IMR-90 (cell line): ENCODE data around the gene VEGFC. TPM values are rescaled to one million over a fixed set of nuclear protein-coding genes. Genes with fewer than 3 reads are reported as not detected.

Experiments used
- ATAC-seq: fragments of 200-7000 bp; cut with Tn5 transposase; 2 replicates; pipeline ENCODE4 v1.9.1; 2020; ENCODE audit warnings: low read depth, mild to moderate bottlenecking, moderate library complexity
- BruUV-seq: library from RNA; stranded (reverse); fragments of 400-500 nt; replicated peaks from 2 replicates; lab custom pipeline; 2021; lab: Mats Ljungman, UMichigan
- CTCF ChIA-PET: fragments of 300-600 bp; formaldehyde crosslinking; extraction: SDS; loops from one replicate; lab custom pipeline; 2021; ENCODE audit warnings: antibody characterized with exemption; lab: Yijun Ruan, JAX
- POLR2A ChIA-PET: fragments of 300-600 bp; sonication (Branson Sonifier 250); formaldehyde crosslinking; loops from one replicate; lab custom pipeline; 2022; ENCODE audit warnings: antibody characterized with exemption; ENCODE audit not compliant: unreplicated experiment; lab: Charles Lee
- DNase-seq: peaks from one replicate; pipeline ENCODE4 v3.0.0; 2013
- H2AFZ ChIP-seq: replicated peaks from 2 replicates; pipeline ENCODE3; 2013; ENCODE audit warnings: low read length, mild to moderate bottlenecking; ENCODE audit not compliant: poor library complexity
- H2AK5ac ChIP-seq: 2 replicates; pipeline ENCODE4 v1.6.1; 2013; ENCODE audit warnings: low read depth, low read length, inconsistent platforms
- H2AK9ac ChIP-seq: replicated peaks from 2 replicates; pipeline ENCODE3; 2013; ENCODE audit warnings: mild to moderate bottlenecking, low read depth, low read length, moderate library complexity; ENCODE audit not compliant: poor library complexity
- H2BK120ac ChIP-seq: 2 replicates; pipeline ENCODE4 v1.6.1; 2013; ENCODE audit warnings: low read depth, low read length, inconsistent platforms
- H2BK15ac ChIP-seq: 3 replicates; pipeline ENCODE4 v1.6.1; 2013; ENCODE audit warnings: low read depth, low read length, inconsistent platforms
- H2BK20ac ChIP-seq: 2 replicates; pipeline ENCODE4 v1.6.1; 2013; ENCODE audit warnings: low read depth, mild to moderate bottlenecking, inconsistent platforms, low read length, moderate library complexity
- H2BK5ac ChIP-seq: 2 replicates; pipeline ENCODE4 v1.6.1; 2013; ENCODE audit warnings: mild to moderate bottlenecking, low read depth, low read length, inconsistent platforms; ENCODE audit not compliant: poor library complexity, severe bottlenecking
- H3K14ac ChIP-seq: replicated peaks from 2 replicates; pipeline ENCODE4 v1.6.1; 2013; ENCODE audit warnings: low read depth, low read length, inconsistent platforms
- H3K18ac ChIP-seq: 2 replicates; pipeline ENCODE4 v1.6.1; 2013; ENCODE audit warnings: low read depth, low read length, control low read depth
- H3K23ac ChIP-seq: 2 replicates; pipeline ENCODE4 v1.6.1; 2013; ENCODE audit warnings: low read depth, low read length, inconsistent platforms
- H3K27ac ChIP-seq: 2 replicates; pipeline ENCODE4 v1.5.1; 2013; ENCODE audit warnings: mild to moderate bottlenecking, control low read depth, low read length; ENCODE audit not compliant: insufficient read depth
- H3K27me3 ChIP-seq: 2 replicates; pipeline ENCODE4 v1.6.1; 2013; ENCODE audit warnings: low read length; ENCODE audit not compliant: control insufficient read depth, insufficient read depth
- H3K36me3 ChIP-seq: 2 replicates; pipeline ENCODE4 v1.6.1; 2013; ENCODE audit warnings: low read length, mixed read lengths; ENCODE audit not compliant: control insufficient read depth, insufficient read depth
- H3K4ac ChIP-seq: 2 replicates; pipeline ENCODE4 v1.6.1; 2013; ENCODE audit warnings: low read depth, low read length, inconsistent platforms
- H3K4me1 ChIP-seq: 2 replicates; pipeline ENCODE4 v1.6.1; 2013; ENCODE audit warnings: low read length, mixed read lengths; ENCODE audit not compliant: control insufficient read depth, insufficient read depth
- H3K4me2 ChIP-seq: 2 replicates; pipeline ENCODE4 v1.6.1; 2013; ENCODE audit warnings: low read depth, mild to moderate bottlenecking, control low read depth, low read length, moderate library complexity
- H3K4me3 ChIP-seq: 2 replicates; pipeline ENCODE4 v1.5.1; 2013; ENCODE audit warnings: low read depth, mild to moderate bottlenecking, control low read depth, low read length, moderate library complexity; ENCODE audit not compliant: insufficient read depth
- H3K56ac ChIP-seq: 2 replicates; pipeline ENCODE4 v1.6.1; 2013; ENCODE audit warnings: low read length, inconsistent platforms; ENCODE audit not compliant: insufficient read depth; ENCODE audit errors: extremely low read depth
- H3K79me1 ChIP-seq, 2 experiments: 2 replicates each; pipeline ENCODE4 v1.6.1; 2013; ENCODE audit warnings: low read length in 2 of 2, inconsistent platforms in 1 of 2, low read depth in 1 of 2
- H3K9ac ChIP-seq: 2 replicates; pipeline ENCODE4 v1.6.1; 2013; ENCODE audit warnings: low read depth, low read length, control low read depth
- H3K9me1 ChIP-seq: 2 replicates; pipeline ENCODE4 v1.6.1; 2013; ENCODE audit warnings: low read length, inconsistent platforms; ENCODE audit not compliant: insufficient read depth
- H3K9me3 ChIP-seq: 2 replicates; pipeline ENCODE4 v1.6.1; 2013; ENCODE audit warnings: low read length; ENCODE audit not compliant: control insufficient read depth, insufficient read depth
- H4K20me1 ChIP-seq: 2 replicates; pipeline ENCODE4 v1.6.1; 2013; ENCODE audit warnings: low read length, inconsistent platforms; ENCODE audit not compliant: insufficient read depth
- H4K5ac ChIP-seq: 2 replicates; pipeline ENCODE4 v1.6.1; 2013; ENCODE audit warnings: mild to moderate bottlenecking, low read depth, low read length, control low read depth
- H4K8ac ChIP-seq, 2 experiments: 2 replicates each; pipeline ENCODE4 v1.6.1; 2013; ENCODE audit warnings: low read depth in 2 of 2, low read length in 2 of 2, control low read depth in 1 of 2, inconsistent platforms in 1 of 2
- H4K91ac ChIP-seq: 2 replicates; pipeline ENCODE4 v1.6.1; 2013; ENCODE audit warnings: low read depth, low read length, inconsistent platforms; ENCODE audit not compliant: insufficient read depth
- CHD1 ChIP-seq: IDR thresholded peaks from 2 replicates; pipeline ENCODE4 v1.6.1; 2012; ENCODE audit warnings: low read depth, low read length, improper control_type of control experiment
- ELK1 ChIP-seq: fragments of 150-350 bp; IDR thresholded peaks from 2 replicates; pipeline ENCODE4 v1.6.1; 2016; ENCODE audit warnings: low read depth, mild to moderate bottlenecking, low read length, moderate library complexity, borderline replicate concordance
- FOS ChIP-seq: fragments of 150-350 bp; IDR thresholded peaks from 2 replicates; pipeline ENCODE4 v1.6.1; 2016; ENCODE audit warnings: low read depth, low read length
- MAFK ChIP-seq: IDR thresholded peaks from 2 replicates; pipeline ENCODE4 v1.6.1; 2012; ENCODE audit warnings: low read depth, low read length, improper control_type of control experiment
- MAZ ChIP-seq: IDR thresholded peaks from 2 replicates; pipeline ENCODE4 v1.6.1; 2012; ENCODE audit warnings: low read depth, mild to moderate bottlenecking, low read length, improper control_type of control experiment, moderate library complexity, borderline replicate concordance
- MXI1 ChIP-seq: IDR thresholded peaks from 2 replicates; pipeline ENCODE4 v1.6.1; 2012; ENCODE audit warnings: low read depth, mild to moderate bottlenecking, low read length, moderate library complexity, borderline replicate concordance
- NFE2L2 ChIP-seq: fragments of 150-350 bp; IDR thresholded peaks from 2 replicates; pipeline ENCODE4 v1.6.1; 2016; ENCODE audit warnings: low read depth, mild to moderate bottlenecking, low read length
- POLR2A ChIP-seq: IDR thresholded peaks from 2 replicates; pipeline ENCODE4 v1.6.1; 2012; ENCODE audit warnings: mild to moderate bottlenecking, low read depth, low read length
- RAD21 ChIP-seq: IDR thresholded peaks from 2 replicates; pipeline ENCODE4 v1.6.1; 2012; ENCODE audit warnings: low read length, improper control_type of control experiment
- RCOR1 ChIP-seq: IDR thresholded peaks from 2 replicates; pipeline ENCODE4 v1.6.1; 2012; ENCODE audit warnings: mild to moderate bottlenecking, low read length, improper control_type of control experiment; ENCODE audit not compliant: insufficient replicate concordance
- RFX5 ChIP-seq: IDR thresholded peaks from 2 replicates; pipeline ENCODE4 v1.8.0; 2012; ENCODE audit warnings: low read depth, mild to moderate bottlenecking, low read length, moderate library complexity
- SMC3 ChIP-seq: fragments of 150-350 bp; IDR thresholded peaks from 2 replicates; pipeline ENCODE4 v1.6.1; 2016; ENCODE audit warnings: low read depth, mild to moderate bottlenecking, antibody characterized with exemption, low read length, moderate library complexity
- USF2 ChIP-seq: fragments of 150-350 bp; IDR thresholded peaks from 2 replicates; pipeline ENCODE4 v1.6.1; 2017; ENCODE audit warnings: mild to moderate bottlenecking, antibody characterized with exemption, low read length, low read depth
- WGBS, 2 experiments: methylation state at CpG; one replicate each; pipeline versions ENCODE4 v1.1.5 to v1.1.7; 2013; ENCODE audit warnings: missing lambda C conversion rate in 2 of 2; ENCODE audit not compliant: insufficient read length in 1 of 2; ENCODE audit errors: extremely low coverage in 2 of 2; 5-methylcytosine and 5-hydroxymethylcytosine counted together
- dilution Hi-C: fragments of 300-500 bp; cut with HindIII; formaldehyde crosslinking; loops from one replicate; pipeline ENCODE4 v1.14.3; 2018; ENCODE audit warnings: low sequenced_read_pairs; ENCODE audit not compliant: unreplicated experiment
- in situ Hi-C: fragments of 300-500 bp; cut with MboI; formaldehyde crosslinking; loops from 3 replicates; pipeline ENCODE4 v1.14.3; 2019; ENCODE audit warnings: low sequenced_read_pairs, inconsistent platforms, mixed read lengths
- intact Hi-C: fragments of 100-400 bp; cut with micrococcal nuclease; formaldehyde crosslinking; loops from 2 replicates; pipeline ENCODE4 v1.10.0; 2022
- polyA plus RNA-seq, 3 experiments: library from polyadenylated mRNA; depleted of rRNA; stranded (reverse); fragments of >200 nt; gene quantifications; 2 replicates each; pipeline ENCODE4 v1.2.3, GENCODE V29; 2012; ENCODE audit warnings: low replicate concordance in 1 of 3
- total RNA-seq: library from RNA; depleted of rRNA; stranded (reverse); fragments of >200 nt; gene quantifications from 2 replicates; pipeline ENCODE4 v1.2.3, GENCODE V29; 2012
- TF ChIP-seq, protein P1 (sequence below): conservative IDR thresholded peaks from 2 replicates; pipeline ENCODE4 v1.5.1; 2012; ENCODE audit warnings: mild to moderate bottlenecking, low read depth, low read length, improper control_type of control experiment

The VEGFC gene
- total and polyA plus RNA-seq, 2 of the 4 experiments (the other 2 are of a cell fraction) = 22.9 to 49.7 TPM

DNA sequence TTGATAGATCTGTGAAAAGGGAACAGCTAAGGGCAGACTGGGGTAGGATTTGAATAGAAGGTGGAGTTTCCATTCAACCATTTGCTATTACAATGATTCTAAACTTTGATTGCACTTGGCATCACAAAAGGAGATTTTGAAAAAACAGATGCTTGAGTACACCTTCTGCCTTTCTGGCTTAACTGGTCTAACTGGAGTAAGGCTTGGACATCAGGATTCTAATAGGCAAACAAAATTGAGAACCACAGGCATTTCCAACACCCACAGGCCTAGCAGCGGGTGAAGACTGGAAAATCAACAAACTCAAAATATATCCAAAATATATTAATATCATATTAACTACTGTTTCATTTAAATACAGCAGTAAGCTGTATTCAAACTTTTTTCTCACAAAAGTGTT, 1.9 kb upstream of the VEGFC start:
- in situ Hi-C loops = loop anchor here (10.0 to 25.0 kb wide), 4 partner anchors 220 to 543 kb away; no protein-coding TSS in a partner anchor
- Histone ChIP-seq H3K4ac (peak overlapping the region; percentile 66), H2AFZ (no peak overlapping the region), H3K18ac (peak overlapping the region; percentile 92), H3K14ac (peak overlapping the region; percentile 30), H3K23ac (peak overlapping the region; percentile 83), H4K91ac (peak overlapping the region; percentile 62), H2AK9ac (no peak overlapping the region), H4K8ac (peak overlapping the region; percentile 18 to 88), H4K5ac (peak overlapping the region; percentile 74; the same call in 1 of the 2 replicates), H3K79me1 (peaks cover 0 to 17% of the 10 kb centered on the region in 2 experiments; a peak in 3 of 4 replicates), H2AK5ac (peak overlapping the region; percentile 33), H2BK20ac (peak overlapping the region; percentile 75), H3K9me1 (no peaks in the 10 kb centered on the region), H3K56ac (peak overlapping the region; percentile 71; the same call in 1 of the 2 replicates), H3K36me3 (no peaks in the 10 kb centered on the region), H3K27me3 (no peaks in the 10 kb centered on the region), H4K20me1 (peaks cover under 1% of the 10 kb centered on the region; the same call in 1 of the 2 replicates), H2BK5ac (peak overlapping the region; percentile 93), H3K27ac (peak overlapping the region; percentile 38), H3K4me3 (no peak overlapping the region; the same call in 1 of the 2 replicates), H3K9me3 (no peaks in the 10 kb centered on the region), H3K4me1 (peaks cover 11% of the 10 kb centered on the region), H2BK15ac (peak overlapping the region; percentile 56; the same call in 2 of the 3 replicates), H3K4me2 (peak overlapping the region; percentile 72), H2BK120ac (peak overlapping the region; percentile 78), H3K9ac (peak overlapping the region; percentile 1; the same call in 1 of the 2 replicates)
- WGBS, 2 experiments = no CpG with 5 or more reads among the region's 1 CpG
- intact Hi-C loops = loop anchor here (5.0 to 10.0 kb wide), 5 partner anchors 67 to 540 kb away; no protein-coding TSS in a partner anchor
- dilution Hi-C loops = no loop called here
- BruUV-seq = no TSS peak
- no peak for TF ChIP-seq USF2
- TF ChIP-seq MXI1 = no peak
- no peak for TF ChIP-seq MAZ
- no peak for TF ChIP-seq RCOR1
- no peak for TF ChIP-seq NFE2L2
- no peak for TF ChIP-seq SMC3
- no peak for TF ChIP-seq RAD21
- TF ChIP-seq FOS = no peak
- no peak for TF ChIP-seq MAFK
- TF ChIP-seq POLR2A = no peak
- TF ChIP-seq CHD1 = no peak
- no peak for TF ChIP-seq RFX5
- no peak for TF ChIP-seq ELK1
- TF ChIP-seq, protein P1, sequence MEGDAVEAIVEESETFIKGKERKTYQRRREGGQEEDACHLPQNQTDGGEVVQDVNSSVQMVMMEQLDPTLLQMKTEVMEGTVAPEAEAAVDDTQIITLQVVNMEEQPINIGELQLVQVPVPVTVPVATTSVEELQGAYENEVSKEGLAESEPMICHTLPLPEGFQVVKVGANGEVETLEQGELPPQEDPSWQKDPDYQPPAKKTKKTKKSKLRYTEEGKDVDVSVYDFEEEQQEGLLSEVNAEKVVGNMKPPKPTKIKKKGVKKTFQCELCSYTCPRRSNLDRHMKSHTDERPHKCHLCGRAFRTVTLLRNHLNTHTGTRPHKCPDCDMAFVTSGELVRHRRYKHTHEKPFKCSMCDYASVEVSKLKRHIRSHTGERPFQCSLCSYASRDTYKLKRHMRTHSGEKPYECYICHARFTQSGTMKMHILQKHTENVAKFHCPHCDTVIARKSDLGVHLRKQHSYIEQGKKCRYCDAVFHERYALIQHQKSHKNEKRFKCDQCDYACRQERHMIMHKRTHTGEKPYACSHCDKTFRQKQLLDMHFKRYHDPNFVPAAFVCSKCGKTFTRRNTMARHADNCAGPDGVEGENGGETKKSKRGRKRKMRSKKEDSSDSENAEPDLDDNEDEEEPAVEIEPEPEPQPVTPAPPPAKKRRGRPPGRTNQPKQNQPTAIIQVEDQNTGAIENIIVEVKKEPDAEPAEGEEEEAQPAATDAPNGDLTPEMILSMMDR = no peak
- DNase-seq = no peak
- POLR2A ChIA-PET = no interaction called here
- CTCF ChIA-PET = interaction anchor here (0.6 kb wide), 1 partner anchor 117 kb away, joined by 3 read pairs; no protein-coding TSS in a partner anchor
- no peak for ATAC-seq
